ACC112 (cell line): ENCODE data around the gene TFAP2E.
A peak's percentile ranks its signal among the peaks of the same experiment; 100 is the strongest.

Source experiments
- H2AFZ ChIP-seq: fragments of 200-600 bp; sonication (generic); one replicate; pipeline ENCODE4 v1.6.0; 2017; ENCODE audit warnings: antibody characterized with exemption, low read length; ENCODE audit not compliant: unreplicated experiment
- H3K27ac ChIP-seq: fragments of 200-600 bp; sonication (generic); 2 replicates; pipeline ENCODE4 v1.5.1; 2014; ENCODE audit warnings: low read depth, mild to moderate bottlenecking, antibody characterized with exemption, low read length, moderate library complexity
- H3K27me3 ChIP-seq: fragments of 200-600 bp; sonication (generic); 2 replicates; pipeline ENCODE4 v1.6.1; 2014; ENCODE audit warnings: mild to moderate bottlenecking, antibody characterized with exemption, low read length, moderate library complexity, mixed read lengths; ENCODE audit not compliant: insufficient read depth
- H3K36me3 ChIP-seq: fragments of 200-600 bp; sonication (generic); 2 replicates; pipeline ENCODE4 v1.6.1; 2016; ENCODE audit warnings: mild to moderate bottlenecking, antibody characterized with exemption, low read length, moderate library complexity, mixed read lengths; ENCODE audit not compliant: insufficient read depth
- H3K4me1 ChIP-seq: fragments of 200-600 bp; sonication (generic); one replicate; pipeline ENCODE4 v1.6.1; 2016; ENCODE audit warnings: low read length, mixed read lengths; ENCODE audit not compliant: insufficient read depth, unreplicated experiment, control insufficient read depth
- H3K4me3 ChIP-seq: fragments of 200-600 bp; sonication (generic); 2 replicates; pipeline ENCODE4 v1.5.1; 2014; ENCODE audit warnings: mild to moderate bottlenecking, low read depth, low read length
- H3K79me2 ChIP-seq: fragments of 200-600 bp; sonication (generic); one replicate; pipeline ENCODE4 v1.6.0; 2016; ENCODE audit warnings: low read length; ENCODE audit not compliant: control insufficient read depth, unreplicated experiment, insufficient read depth

TFAP2E gene

DNA sequence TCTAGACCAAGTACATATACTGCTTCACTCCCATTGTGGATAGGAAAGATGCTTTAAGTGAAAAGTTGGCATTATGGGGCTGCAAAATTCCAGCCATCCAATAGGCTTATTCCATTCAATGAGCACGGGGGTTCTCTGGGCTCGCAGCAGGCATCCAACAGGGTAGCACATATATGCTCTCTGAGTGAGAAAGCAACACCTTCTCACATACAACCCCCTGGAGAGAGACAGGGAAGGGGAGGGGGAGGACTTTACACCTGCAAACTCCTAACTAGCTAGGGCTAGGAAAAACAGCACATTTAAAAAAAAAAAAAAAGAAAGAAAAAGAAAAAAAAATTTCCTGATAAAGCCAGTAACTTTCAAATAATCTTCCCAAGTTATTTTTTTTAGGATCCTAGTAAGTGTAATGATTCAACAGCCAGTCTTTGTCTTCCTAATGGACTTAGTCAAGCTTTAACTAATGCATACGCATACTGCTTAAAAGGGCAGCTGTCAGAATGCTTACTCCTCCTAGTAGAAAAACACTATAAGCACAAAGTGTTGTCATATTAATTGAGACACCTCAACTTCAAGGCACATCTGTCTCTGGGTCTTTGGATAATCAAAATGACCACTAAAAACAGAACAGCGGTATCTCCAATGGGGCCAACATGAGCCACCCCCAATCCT is 49.5 kb downstream of the TFAP2E start:
- H3K27ac ChIP-seq, result no peak overlapping the region
- H3K36me3 ChIP-seq, result peaks cover 21% of the 10 kb centered on the region
- no peak overlapping the region for H3K4me3 ChIP-seq
- H2AFZ ChIP-seq, result no peak overlapping the region
- H3K79me2 ChIP-seq, result peaks cover 55% of the 10 kb centered on the region
- no peaks in the 10 kb centered on the region for H3K4me1 ChIP-seq
- H3K27me3 ChIP-seq, result no peaks in the 10 kb centered on the region

DNA sequence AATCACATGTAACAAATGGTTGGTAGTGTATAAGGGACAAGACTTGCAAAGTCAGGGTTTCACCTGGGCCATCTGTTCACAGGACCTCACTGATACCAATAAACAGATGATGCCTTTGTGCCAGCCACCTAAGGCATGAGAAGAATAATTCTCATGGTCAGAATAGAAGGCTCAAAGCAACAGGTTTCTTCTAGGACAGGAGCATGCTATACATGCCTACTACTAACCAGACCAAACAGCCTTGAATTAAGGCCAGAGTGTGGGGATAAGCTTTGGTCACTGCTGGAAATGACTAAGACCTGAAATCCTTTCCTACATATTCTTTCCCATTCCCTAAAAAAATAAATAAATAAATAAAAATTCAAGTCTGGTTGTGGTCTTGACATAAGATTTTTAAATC is 50.7 kb downstream of the TFAP2E start:
- Histone ChIP-seq H3K79me2 (peaks cover 56% of the 10 kb centered on the region), H3K36me3 (peaks cover 25% of the 10 kb centered on the region), H3K27ac (no peak overlapping the region), H3K27me3 (no peaks in the 10 kb centered on the region), H3K4me3 (no peak overlapping the region), H2AFZ (no peak overlapping the region), H3K4me1 (no peaks in the 10 kb centered on the region)

DNA sequence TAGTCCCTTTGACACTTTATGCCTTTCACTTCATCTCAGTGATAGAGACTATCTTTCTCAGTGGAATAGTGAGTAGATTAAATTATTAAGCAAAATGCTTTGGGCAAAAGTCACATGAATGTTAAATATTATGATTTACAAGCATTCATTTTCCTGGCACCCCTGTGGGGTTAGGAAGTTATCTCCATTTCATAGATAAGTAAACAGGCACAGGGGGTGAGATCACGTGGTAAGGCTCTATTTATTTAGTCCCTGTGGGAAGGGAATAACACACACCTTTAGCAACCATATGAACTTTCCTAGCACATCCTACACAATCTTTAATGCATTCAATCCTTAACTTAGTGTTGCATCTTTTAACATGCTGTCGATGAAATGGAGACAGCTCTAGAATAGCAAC is 55.9 kb downstream of the TFAP2E start:
- Histone ChIP-seq H3K27ac (no peak overlapping the region), H3K27me3 (no peaks in the 10 kb centered on the region), H3K79me2 (peaks cover 55% of the 10 kb centered on the region), H3K4me1 (no peaks in the 10 kb centered on the region), H3K4me3 (no peak overlapping the region), H2AFZ (no peak overlapping the region), H3K36me3 (peaks cover 56% of the 10 kb centered on the region)

DNA sequence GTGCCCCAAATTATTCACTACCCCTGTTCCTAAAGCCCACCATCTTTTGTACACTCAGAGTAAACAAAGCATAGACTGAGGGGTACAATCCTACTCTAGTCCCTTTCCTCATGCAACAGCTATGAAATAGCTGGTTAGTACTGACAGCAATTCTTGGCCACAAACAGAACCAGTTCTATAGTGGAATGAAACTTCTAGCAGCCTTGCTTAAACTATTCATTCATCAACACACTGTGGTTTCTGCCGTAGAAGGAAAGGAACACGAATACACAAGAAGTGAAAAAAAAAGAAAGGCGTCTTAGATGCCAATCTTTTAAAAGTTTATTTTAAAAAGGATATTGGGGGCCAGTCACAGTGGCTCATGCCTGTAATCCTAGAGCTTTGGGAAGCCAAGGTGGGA is 58.3 kb downstream of the TFAP2E start:
- Histone ChIP-seq H3K27ac (no peak overlapping the region), H2AFZ (no peak overlapping the region), H3K36me3 (peaks cover 65% of the 10 kb centered on the region), H3K4me3 (no peak overlapping the region), H3K79me2 (peaks cover 68% of the 10 kb centered on the region), H3K4me1 (peaks cover 6% of the 10 kb centered on the region), H3K27me3 (no peaks in the 10 kb centered on the region)

DNA sequence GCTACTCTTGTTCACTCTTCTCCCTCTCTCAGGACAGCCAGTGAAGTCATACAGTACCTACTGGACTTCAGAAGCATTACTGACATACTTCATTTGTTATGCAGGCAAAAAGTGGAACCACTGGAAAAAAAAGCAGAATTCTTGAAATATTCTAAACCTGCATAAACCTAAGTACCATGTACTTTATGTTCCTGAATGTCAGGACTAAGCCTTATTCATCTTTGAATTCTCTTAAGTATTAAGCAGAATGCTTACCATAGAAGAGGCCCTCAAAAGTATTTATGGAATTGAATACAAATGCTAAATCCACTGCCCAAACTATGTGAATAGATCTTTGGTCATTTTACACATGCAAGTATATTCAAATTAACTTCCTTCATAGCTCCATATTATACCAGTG is 60.4 kb downstream of the TFAP2E start:
- Histone ChIP-seq H3K27me3 (no peaks in the 10 kb centered on the region), H2AFZ (no peak overlapping the region), H3K79me2 (peaks cover 78% of the 10 kb centered on the region), H3K27ac (no peak overlapping the region), H3K36me3 (peaks cover 53% of the 10 kb centered on the region), H3K4me3 (no peak overlapping the region), H3K4me1 (peaks cover 13% of the 10 kb centered on the region)

DNA sequence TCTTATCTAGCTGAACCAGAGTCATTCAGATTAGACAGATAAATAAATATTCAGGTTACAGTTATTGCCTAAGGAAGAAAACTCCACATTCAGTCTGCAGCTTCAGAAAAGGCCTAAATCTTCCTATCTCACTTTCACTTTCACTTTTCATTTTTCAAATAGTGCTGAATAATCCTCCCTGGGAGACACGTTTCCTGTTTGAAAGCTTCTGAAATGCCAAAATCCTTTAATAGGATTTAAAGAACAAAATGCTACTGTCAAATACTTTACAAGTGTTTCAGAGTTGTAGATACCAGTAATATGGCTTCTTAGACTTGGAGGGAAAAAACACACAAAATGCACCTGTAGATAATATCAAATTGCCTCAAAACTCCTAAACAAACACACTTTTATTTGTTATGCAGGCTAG is 64.3 kb downstream of the TFAP2E start:
- Histone ChIP-seq H3K4me1 (peaks cover 24% of the 10 kb centered on the region), H2AFZ (no peak overlapping the region), H3K4me3 (peak overlapping the region; percentile 73), H3K27me3 (no peaks in the 10 kb centered on the region), H3K27ac (peak overlapping the region; percentile 86), H3K36me3 (peaks cover 29% of the 10 kb centered on the region), H3K79me2 (peaks cover 83% of the 10 kb centered on the region)

DNA sequence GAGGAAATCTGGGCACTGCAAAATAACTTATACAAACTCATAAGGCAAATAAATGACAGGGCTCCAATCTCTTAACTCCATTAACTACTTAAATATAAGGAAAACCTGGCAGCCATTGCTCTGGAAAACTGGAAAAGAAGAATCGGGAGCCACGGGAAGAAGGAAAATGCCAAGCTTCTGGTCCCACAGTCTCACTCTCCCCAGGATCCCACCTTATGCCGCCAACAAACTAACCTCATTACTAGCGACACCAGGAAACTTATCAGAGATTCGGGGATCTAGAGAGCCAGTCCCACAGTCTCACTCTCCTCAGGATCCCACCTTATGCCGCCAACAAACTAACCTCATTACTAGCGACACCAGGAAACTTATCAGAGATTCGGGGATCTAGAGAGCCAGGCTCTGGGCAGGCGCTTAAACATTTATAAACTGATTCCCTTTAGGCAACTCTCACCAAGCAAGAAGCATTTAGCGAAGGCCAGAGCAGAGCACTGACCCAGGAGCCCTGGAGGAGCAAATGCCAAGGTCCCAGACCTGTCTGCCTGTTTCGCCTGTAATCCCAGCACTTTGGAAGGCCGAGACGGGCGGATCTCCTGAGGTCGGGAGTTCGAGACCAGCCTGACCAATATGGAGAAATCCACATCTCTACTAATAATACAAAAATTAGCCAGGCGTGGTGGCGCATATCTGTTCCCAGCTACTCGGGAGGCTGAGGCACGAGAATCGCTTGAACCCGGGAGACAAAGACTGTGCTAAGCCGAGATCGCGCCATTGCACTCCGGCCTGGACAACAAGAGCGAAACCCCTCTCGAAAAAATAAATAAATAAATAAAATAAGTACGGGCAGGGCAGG is 67.5 kb downstream of the TFAP2E start:
- H3K27me3 ChIP-seq, result peaks cover 12% of the 10 kb centered on the region
- peak overlapping the region; percentile 99 for H3K4me3 ChIP-seq
- H3K79me2 ChIP-seq, result peaks cover 57% of the 10 kb centered on the region
- H3K4me1 ChIP-seq, result peaks cover 24% of the 10 kb centered on the region
- H3K36me3 ChIP-seq, result peaks cover 10% of the 10 kb centered on the region
- H3K27ac ChIP-seq, result peak overlapping the region; percentile 86
- no peak overlapping the region for H2AFZ ChIP-seq

DNA sequence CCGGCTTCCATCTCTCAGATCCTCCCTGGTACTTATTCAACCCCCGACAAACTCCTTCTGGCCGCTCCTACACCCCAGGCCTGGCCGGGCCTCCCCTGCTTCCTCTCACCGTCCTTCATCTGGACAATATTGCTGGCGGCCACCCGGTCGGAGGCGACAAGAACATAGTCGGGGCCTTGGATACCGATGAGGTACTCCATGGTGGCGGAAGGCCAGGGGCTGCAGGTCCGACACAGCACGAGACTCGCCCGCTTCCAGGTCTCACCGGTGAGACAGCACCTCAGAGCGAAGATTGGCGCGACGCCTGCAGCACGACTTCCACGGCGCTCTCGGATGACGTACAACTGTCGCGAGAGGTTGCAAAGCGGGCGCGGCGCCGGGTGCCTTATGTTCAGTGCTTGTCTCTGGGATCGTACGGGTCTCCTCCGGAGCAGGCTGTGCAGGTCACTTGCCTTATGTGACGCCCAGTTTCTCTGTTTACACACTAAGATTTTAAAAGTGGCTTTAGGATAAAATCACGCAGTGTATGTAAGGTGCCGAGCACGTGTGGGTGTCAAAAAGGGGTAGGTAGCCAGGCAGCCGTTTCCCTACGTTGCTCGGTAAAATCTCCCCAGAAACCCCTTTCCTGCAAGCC is 68.2 kb downstream of the TFAP2E start, which contains the start of gene PSMB2:
Gene PSMB2, minus strand, starts transcription at position 294 of the 634 bp plus-strand sequence. Its CDS starts 94 bp downstream, at position 200.
- H3K27me3 ChIP-seq, result peaks cover 19% of the 10 kb centered on the region
- peaks cover 50% of the 10 kb centered on the region for H3K79me2 ChIP-seq
- peak within 1 kb of the TSS; percentile 86 for H3K27ac ChIP-seq
- H3K4me1 ChIP-seq, result peaks cover 19% of the 10 kb centered on the region
- H3K36me3 ChIP-seq, result peaks cover 4% of the 10 kb centered on the region; the same call in 1 of the 2 replicates
- H2AFZ ChIP-seq, result peak within 1 kb of the TSS; percentile 99
- peak within 1 kb of the TSS; percentile 99 for H3K4me3 ChIP-seq

DNA sequence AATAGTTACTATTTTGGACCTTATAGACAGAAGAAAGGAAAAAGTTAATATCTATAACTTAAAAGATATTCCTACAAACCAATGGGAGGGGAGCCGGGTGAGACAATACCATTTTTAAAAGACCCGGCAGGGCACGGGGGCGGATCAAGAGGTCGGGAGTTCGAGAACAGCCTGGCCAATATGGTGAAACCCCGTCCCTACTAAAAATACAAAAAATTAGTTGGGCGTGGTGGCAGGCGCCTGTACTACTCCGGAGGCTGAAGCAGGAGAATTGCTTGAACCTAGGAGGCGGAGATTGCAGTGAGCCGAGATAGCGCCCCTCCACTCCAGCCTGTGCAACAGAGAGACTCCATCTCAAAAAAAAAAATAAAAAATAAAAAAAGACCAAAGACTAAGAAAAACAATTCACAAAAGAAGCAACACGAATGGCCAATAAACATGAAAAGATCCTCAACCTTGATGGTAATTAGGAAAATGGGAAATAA is 69.4 kb downstream of the TFAP2E start:
- Histone ChIP-seq H3K36me3 (peaks cover 4% of the 10 kb centered on the region; the same call in 1 of the 2 replicates), H3K27ac (peak overlapping the region; percentile 86), H3K27me3 (peaks cover 22% of the 10 kb centered on the region), H3K79me2 (peaks cover 39% of the 10 kb centered on the region), H3K4me1 (peaks cover 17% of the 10 kb centered on the region), H2AFZ (peak overlapping the region; percentile 82), H3K4me3 (peak overlapping the region; percentile 99)

DNA sequence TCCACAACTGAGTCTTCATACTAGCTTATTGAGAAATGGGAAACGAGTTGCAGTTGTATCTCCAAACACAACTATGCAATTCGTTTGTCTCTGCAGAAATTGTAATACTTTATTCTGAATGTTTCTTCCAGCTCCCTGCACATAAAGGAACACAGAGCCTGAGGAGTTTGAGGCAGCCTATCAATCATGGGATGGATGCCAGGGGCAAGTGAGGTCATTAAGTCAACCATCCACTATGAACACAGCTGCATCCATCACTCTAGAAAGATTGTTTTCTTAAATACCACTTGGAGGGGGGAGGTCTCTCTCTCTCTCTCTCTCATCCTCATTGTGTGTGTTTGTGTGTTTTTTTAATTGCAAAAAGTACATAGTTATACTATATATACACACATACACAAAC is 71.1 kb downstream of the TFAP2E start:
- Histone ChIP-seq H2AFZ (no peak overlapping the region), H3K4me1 (peaks cover 7% of the 10 kb centered on the region), H3K36me3 (peaks cover 4% of the 10 kb centered on the region; the same call in 1 of the 2 replicates), H3K27ac (no peak overlapping the region), H3K27me3 (peaks cover 27% of the 10 kb centered on the region), H3K79me2 (peaks cover 25% of the 10 kb centered on the region), H3K4me3 (no peak overlapping the region)
